A549 (cell line): Measurements from ENCODE around the gene CTBP2. TPM values are rescaled to one million over a fixed set of nuclear protein-coding genes. Genes with fewer than 3 reads are reported as not detected.

Experiments
- ATAC-seq, 2 experiments: fragments of 200-7000 bp in 1 of 2; fragments of >200 bp in 1 of 2; cut with Nextera tagmentation in 1 of 2; cut with Tn5 transposase in 1 of 2; 3 replicates each; pipeline versions ENCODE4 v1.8.0 to v1.9.1; 2018 to 2020; ENCODE audit warnings: mild to moderate bottlenecking in 1 of 2, moderate library complexity in 1 of 2
- CTCF ChIA-PET: fragments of 300-600 bp; sonication (Branson Sonifier 250); formaldehyde crosslinking; extraction: SDS; loops from one replicate; lab custom pipeline; 2021; ENCODE audit warnings: antibody characterized with exemption, inconsistent platforms; lab: Yijun Ruan, JAX
- POLR2A ChIA-PET: fragments of 350-600 bp; formaldehyde crosslinking; extraction: SDS; loops from one replicate; lab custom pipeline; 2021; ENCODE audit warnings: antibody characterized with exemption, inconsistent platforms; lab: Yijun Ruan, JAX
- DNase-seq, 2 experiments: peaks; one replicate each; pipeline versions ENCODE4 v3.0.0 to v3.0.0-alpha.2; 2011 to 2016; ENCODE audit warnings: low read depth in 1 of 2, low spot score in 1 of 2
- FAIRE-seq: peaks from 2 replicates; lab custom pipeline; 2011; peaks lifted over from hg19 to GRCh38; lab: Jason Lieb, UNC
- H3K27ac ChIP-seq, 2 experiments: fragments of >200 bp; sonication (Bioruptor Twin); formaldehyde crosslinking; 3 replicates each; pipeline ENCODE4 v1.5.1; 2016 to 2017
- H3K4me1 ChIP-seq: fragments of >200 bp; sonication (Bioruptor Twin); formaldehyde crosslinking; 3 replicates; pipeline ENCODE4 v1.6.1; 2016
- H3K4me2 ChIP-seq: fragments of >200 bp; sonication (Bioruptor Twin); formaldehyde crosslinking; 3 replicates; pipeline ENCODE4 v1.6.1; 2016
- H3K4me3 ChIP-seq: fragments of >200 bp; sonication (Bioruptor Twin); formaldehyde crosslinking; 3 replicates; pipeline ENCODE4 v1.5.1; 2016
- H3K9me3 ChIP-seq: fragments of >200 bp; sonication (Bioruptor Twin); formaldehyde crosslinking; 3 replicates; pipeline ENCODE4 v1.6.1; 2016
- CTCF ChIP-seq: fragments of >200 bp; sonication (Bioruptor Twin); formaldehyde crosslinking; IDR thresholded peaks from 3 replicates; pipeline ENCODE4 v1.5.1; 2016
- ESRRA ChIP-seq: fragments of 150-350 bp; IDR thresholded peaks from 2 replicates; pipeline ENCODE4 v1.6.1; 2014; ENCODE audit warnings: mild to moderate bottlenecking, low read length, borderline replicate concordance
- FOSL2 ChIP-seq, 2 experiments: fragments of 450-650 bp in 1 of 2; fragments of >200 bp in 1 of 2; sonication (Bioruptor Twin) in 1 of 2; formaldehyde crosslinking; IDR thresholded peaks; 2 replicates each; pipeline versions ENCODE4 v1.5.0 to v1.6.1; 2016 to 2020; ENCODE audit warnings: mild to moderate bottlenecking in 1 of 2, moderate library complexity in 1 of 2
- FOXS1 ChIP-seq: fragments of 250-450 bp; sonication (Bioruptor Pico); IDR thresholded peaks from 2 replicates; pipeline ENCODE4 v1.5.0; 2020; ENCODE audit warnings: mild to moderate bottlenecking, moderate library complexity
- GATA3 ChIP-seq: IDR thresholded peaks from 2 replicates; pipeline ENCODE4 v1.6.1; 2012; ENCODE audit warnings: borderline replicate concordance
- HDAC2 ChIP-seq: fragments of 200-600 bp; sonication (generic); IDR thresholded peaks from 2 replicates; pipeline ENCODE4 v1.6.1; 2016
- HES2 ChIP-seq: fragments of >200 bp; sonication (Bioruptor Twin); formaldehyde crosslinking; IDR thresholded peaks from 2 replicates; pipeline ENCODE4 v1.6.1; 2016
- HEYL ChIP-seq: fragments of 250-450 bp; sonication (Bioruptor Pico); IDR thresholded peaks from 2 replicates; pipeline ENCODE4 v1.8.0; 2021; ENCODE audit warnings: mild to moderate bottlenecking, moderate library complexity
- HMGXB4 ChIP-seq: fragments of 250-450 bp; sonication (Bioruptor Pico); IDR thresholded peaks from 2 replicates; pipeline ENCODE4 v1.5.0; 2021; ENCODE audit warnings: mild to moderate bottlenecking, moderate library complexity, borderline replicate concordance
- HOXA7 ChIP-seq: fragments of 250-450 bp; sonication (Bioruptor Pico); IDR thresholded peaks from 2 replicates; pipeline ENCODE4 v1.5.0; 2020; ENCODE audit warnings: mild to moderate bottlenecking, moderate library complexity
- KDM1A ChIP-seq: fragments of 200-600 bp; sonication (generic); IDR thresholded peaks from 2 replicates; pipeline ENCODE4 v1.6.1; 2016; ENCODE audit warnings: low read depth, mild to moderate bottlenecking
- KDM5A ChIP-seq: fragments of 200-600 bp; sonication (generic); IDR thresholded peaks from 2 replicates; pipeline ENCODE4 v1.6.1; 2016; ENCODE audit warnings: antibody characterized with exemption, mild to moderate bottlenecking
- NFE2L2 ChIP-seq: fragments of 150-350 bp; conservative IDR thresholded peaks from 2 replicates; pipeline ENCODE4 v1.6.1; 2014; ENCODE audit warnings: low read length
- PBX3 ChIP-seq: IDR thresholded peaks from 2 replicates; pipeline ENCODE4 v1.6.1; 2012
- RAD21 ChIP-seq, 2 experiments: fragments of >200 bp in 1 of 2; sonication (Bioruptor Twin) in 1 of 2; formaldehyde crosslinking in 1 of 2; IDR thresholded peaks in 1 of 2; conservative IDR thresholded peaks in 1 of 2; 2 replicates in 1 of 2; 3 replicates in 1 of 2; pipeline ENCODE4 v1.6.1; 2012 to 2018; ENCODE audit warnings: inconsistent platforms in 1 of 2
- RARB ChIP-seq: fragments of 250-450 bp; sonication (Bioruptor Pico); IDR thresholded peaks from 2 replicates; pipeline ENCODE4 v1.8.0; 2021; ENCODE audit warnings: mild to moderate bottlenecking, moderate library complexity
- RFX5 ChIP-seq: fragments of 450-650 bp; IDR thresholded peaks from 2 replicates; pipeline ENCODE4 v1.7.1; 2014; ENCODE audit warnings: antibody characterized with exemption, mild to moderate bottlenecking, moderate library complexity
- SMC3 ChIP-seq: fragments of >200 bp; sonication (Bioruptor Twin); formaldehyde crosslinking; IDR thresholded peaks from 3 replicates; pipeline ENCODE4 v1.6.1; 2018; ENCODE audit warnings: inconsistent platforms
- SREBF2 ChIP-seq: fragments of 450-650 bp; IDR thresholded peaks from 2 replicates; pipeline ENCODE4 v1.6.1; 2014; ENCODE audit warnings: mild to moderate bottlenecking, moderate library complexity
- USF2 ChIP-seq: fragments of 450-650 bp; IDR thresholded peaks from 2 replicates; pipeline ENCODE4 v1.6.1; 2014; ENCODE audit warnings: antibody characterized with exemption
- ZC3H11A ChIP-seq: fragments of 450-650 bp; IDR thresholded peaks from 2 replicates; pipeline ENCODE4 v1.6.1; 2014; ENCODE audit warnings: antibody characterized with exemption, mild to moderate bottlenecking
- ZFP36 ChIP-seq: fragments of 450-650 bp; IDR thresholded peaks from 2 replicates; pipeline ENCODE4 v1.6.1; 2014; ENCODE audit warnings: borderline replicate concordance; ENCODE audit not compliant: partially characterized antibody
- whole genome bisulfite sequencing: methylation state at CpG from one replicate; pipeline ENCODE4 v1.1.6; 2017; ENCODE audit errors: missing lambda C conversion rate; 5-methylcytosine and 5-hydroxymethylcytosine counted together
- polyA plus RNA-seq, 4 experiments: library from polyadenylated mRNA; depleted of rRNA in 3 of 4; stranded (reverse); fragments of >200 nt; fragmentation: RNase III in 1 of 4; extraction: RNeasy Plus Mini Kit Qiagen cat#74134 plus additional on column Dnase treatment in 1 of 4; gene quantifications; 2 replicates in 3 of 4; 3 replicates in 1 of 4; pipeline ENCODE4 v1.2.3, GENCODE V29; 2011 to 2017

The CTBP2 gene
- polyA plus RNA-seq, 2 of the 4 experiments (the other 2 are of a cell fraction): 74.9 to 78.9 TPM

GRCh38 chr10:125130260-125130659, 30.1 kb downstream of the CTBP2 start:
- POLR2A ChIA-PET: no interaction called here
- no peak overlapping the region for H3K4me2 ChIP-seq
- DNase-seq (no peak), FAIRE-seq (no peak), ATAC-seq (no peak)
- H3K4me3 ChIP-seq: no peak overlapping the region
- no peaks in the 10 kb centered on the region for H3K9me3 ChIP-seq
- TF ChIP-seq ESRRA (no peak), KDM1A (no peak)
- H3K4me1 ChIP-seq: peaks cover 35% of the 10 kb centered on the region; the same call in 2 of the 3 replicates
- H3K27ac ChIP-seq: no peak overlapping the region
- CTCF ChIA-PET: interaction anchor here (1.1 to 4.3 kb wide), 3 partner anchors 58 to 103 kb away, joined by 3 to 15 read pairs (median 3); no protein-coding TSS in a partner anchor
- WGBS: 91% methylated on average over 9 of the region's 9 CpGs

GRCh38 chr10:125129076-125129458, 31.3 kb downstream of the CTBP2 start:
- peaks cover 47% of the 10 kb centered on the region for H3K4me1 ChIP-seq
- DNase-seq (no peak), FAIRE-seq (no peak), ATAC-seq (no peak)
- ChIA-PET CTCF (interaction anchor here (0.8 to 4.3 kb wide), 3 partner anchors 16 to 81 kb away, joined by 4 to 15 read pairs (median 10); no protein-coding TSS in a partner anchor), POLR2A (no interaction called here)
- H3K27ac ChIP-seq: peak overlapping the region in 1 of 2 experiments; percentile 32; a peak in 1 of 6 replicates
- no peak overlapping the region for H3K4me2 ChIP-seq
- H3K9me3 ChIP-seq: no peaks in the 10 kb centered on the region
- H3K4me3 ChIP-seq: no peak overlapping the region
- no peak for TF ChIP-seq KDM5A
- no peak for TF ChIP-seq RFX5
- no peak for TF ChIP-seq ZFP36
- no peak for TF ChIP-seq FOXS1 (CRISPR knock-in tag)
- TF ChIP-seq RAD21 (conservative IDR thresholded peaks at IDR 0.05 in 1 of 2, IDR thresholded peaks at IDR 0.05 in 1 of 2): no peak
- TF ChIP-seq RARB: no peak
- no peak for TF ChIP-seq PBX3
- TF ChIP-seq HMGXB4 (CRISPR knock-in tag): no peak
- TF ChIP-seq NFE2L2: no peak
- TF ChIP-seq HOXA7 (CRISPR knock-in tag): no peak
- TF ChIP-seq ZC3H11A: no peak
- TF ChIP-seq CTCF: no peak
- TF ChIP-seq SREBF2: no peak
- no peak for TF ChIP-seq GATA3
- TF ChIP-seq HES2: no peak
- TF ChIP-seq FOSL2 (IDR thresholded peaks at IDR 0.05): no peak
- TF ChIP-seq FOSL2 (CRISPR knock-in tag; IDR thresholded peaks at IDR 0.05): no peak
- TF ChIP-seq SMC3: no peak
- no peak for TF ChIP-seq USF2
- no peak for TF ChIP-seq HDAC2
- no peak for TF ChIP-seq HEYL (CRISPR knock-in tag)
- 83% methylated on average over 3 of the region's 3 CpGs for WGBS
